Measurements from ENCODE around the gene PNISR.

The PNISR gene

GRCh38 chr6:99422912-99423311, 2.2 kb downstream of the PNISR start:
- no peak for DNase-seq (ENCODE audit: extremely low read depth, low read depth)
- no peak for TF ChIP-seq CTCF (IDR thresholded peaks at IDR 0.05; ENCODE audit: low read depth, low read length)

- no peak for TF ChIP-seq CTCF (IDR thresholded peaks at IDR 0.05; ENCODE audit: low read depth, low read length)
- no peak for DNase-seq (ENCODE audit: extremely low read depth, low read depth)
These were observed 8.0 kb downstream of the PNISR start for GRCh38 chr6:99416892-99417767.

GRCh38 chr6:99416226-99416625, 8.9 kb downstream of the PNISR start:
- no peak for DNase-seq (ENCODE audit: extremely low read depth, low read depth)
- no peak for TF ChIP-seq CTCF (IDR thresholded peaks at IDR 0.05; ENCODE audit: low read depth, low read length)

GRCh38 chr6:99415446-99415845, 9.7 kb downstream of the PNISR start:
- no peak for DNase-seq (ENCODE audit: extremely low read depth, low read depth)
- TF ChIP-seq CTCF (IDR thresholded peaks at IDR 0.05; ENCODE audit: low read depth, low read length): no peak

GRCh38 chr6:99412065-99412464, 13.0 kb downstream of the PNISR start:
- DNase-seq (ENCODE audit: extremely low read depth, low read depth): no peak
- no peak for TF ChIP-seq CTCF (IDR thresholded peaks at IDR 0.05; ENCODE audit: low read depth, low read length)

GRCh38 chr6:99409672-99410071, 15.4 kb downstream of the PNISR start:
- TF ChIP-seq CTCF (IDR thresholded peaks at IDR 0.05; ENCODE audit: low read depth, low read length): no peak
- DNase-seq (ENCODE audit: extremely low read depth, low read depth): no peak

- TF ChIP-seq CTCF (IDR thresholded peaks at IDR 0.05; ENCODE audit: low read depth, low read length): no peak
- DNase-seq (ENCODE audit: extremely low read depth, low read depth): no peak
These were observed 18.0 kb downstream of the PNISR start for GRCh38 chr6:99407076-99407475.
